ENCODE measurements around the gene UFD1.

DNA sequence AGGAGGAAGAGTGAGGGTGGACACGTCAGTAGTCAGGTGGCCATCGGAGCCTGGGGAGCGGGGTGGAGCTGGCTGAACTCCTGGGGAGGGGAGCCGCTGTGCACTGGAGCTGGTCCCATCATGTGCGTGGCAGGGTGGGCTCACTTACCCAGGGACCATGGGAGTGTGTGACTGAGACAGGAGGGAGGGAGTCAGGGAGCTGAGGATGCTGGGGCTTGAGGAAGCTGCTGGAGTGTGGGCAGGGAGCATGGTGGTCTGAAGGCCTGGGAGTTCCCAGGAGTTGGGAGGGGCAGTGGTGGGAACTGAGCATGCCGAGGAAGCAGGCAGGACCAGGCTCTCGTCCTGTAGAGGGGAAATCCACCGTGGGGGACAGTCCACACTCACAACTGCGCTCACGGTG is 27.2 kb upstream of the UFD1 start:
- TF ChIP-seq, protein P1, sequence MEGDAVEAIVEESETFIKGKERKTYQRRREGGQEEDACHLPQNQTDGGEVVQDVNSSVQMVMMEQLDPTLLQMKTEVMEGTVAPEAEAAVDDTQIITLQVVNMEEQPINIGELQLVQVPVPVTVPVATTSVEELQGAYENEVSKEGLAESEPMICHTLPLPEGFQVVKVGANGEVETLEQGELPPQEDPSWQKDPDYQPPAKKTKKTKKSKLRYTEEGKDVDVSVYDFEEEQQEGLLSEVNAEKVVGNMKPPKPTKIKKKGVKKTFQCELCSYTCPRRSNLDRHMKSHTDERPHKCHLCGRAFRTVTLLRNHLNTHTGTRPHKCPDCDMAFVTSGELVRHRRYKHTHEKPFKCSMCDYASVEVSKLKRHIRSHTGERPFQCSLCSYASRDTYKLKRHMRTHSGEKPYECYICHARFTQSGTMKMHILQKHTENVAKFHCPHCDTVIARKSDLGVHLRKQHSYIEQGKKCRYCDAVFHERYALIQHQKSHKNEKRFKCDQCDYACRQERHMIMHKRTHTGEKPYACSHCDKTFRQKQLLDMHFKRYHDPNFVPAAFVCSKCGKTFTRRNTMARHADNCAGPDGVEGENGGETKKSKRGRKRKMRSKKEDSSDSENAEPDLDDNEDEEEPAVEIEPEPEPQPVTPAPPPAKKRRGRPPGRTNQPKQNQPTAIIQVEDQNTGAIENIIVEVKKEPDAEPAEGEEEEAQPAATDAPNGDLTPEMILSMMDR (IDR thresholded peaks at IDR 0.05) = no peak
- no peak for TF ChIP-seq POLR2A (IDR thresholded peaks at IDR 0.05)
